GM12878 (cell line): ENCODE results near the gene CEBPG. TPM values are rescaled to one million over a fixed set of nuclear protein-coding genes. Genes with fewer than 3 reads are reported as not detected.

ENCODE experiments used
- ATAC-seq: fragments of 200-7000 bp; cut with Tn5 transposase; 3 replicates; pipeline ENCODE4 v1.9.1; 2020; ENCODE audit warnings: mild to moderate bottlenecking, moderate library complexity
- BruUV-seq: library from RNA; stranded (reverse); fragments of 400-500 nt; replicated peaks from 2 replicates; lab custom pipeline; 2021; lab: Mats Ljungman, UMichigan
- CTCF ChIA-PET: fragments of 300-600 bp; sonication (Branson Sonifier 250); formaldehyde crosslinking; extraction: SDS; loops from one replicate; lab custom pipeline; 2021; ENCODE audit warnings: inconsistent platforms; lab: Yijun Ruan, JAX
- POLR2A ChIA-PET: fragments of 350-600 bp; formaldehyde crosslinking; extraction: SDS; loops from one replicate; lab custom pipeline; 2021; ENCODE audit warnings: inconsistent platforms; lab: Charles Lee
- RAD21 ChIA-PET: fragments of 300-600 bp; sonication (Branson Sonifier 250); formaldehyde crosslinking; loops from one replicate; lab custom pipeline; 2023; ENCODE audit warnings: antibody characterized with exemption; ENCODE audit not compliant: unreplicated experiment; lab: Charles Lee
- SMC1A ChIA-PET: fragments of 300-600 bp; sonication (Branson Sonifier 250); formaldehyde crosslinking; loops from one replicate; lab custom pipeline; 2023; ENCODE audit not compliant: unreplicated experiment, uncharacterized antibody; lab: Charles Lee
- DNase-seq: peaks from one replicate; pipeline ENCODE4 v3.0.0-alpha.2; 2011; ENCODE audit warnings: low read depth, low spot score
- FAIRE-seq: peaks from 3 replicates; lab custom pipeline; 2011; peaks lifted over from hg19 to GRCh38; lab: Jason Lieb, UNC
- H2AFZ ChIP-seq: 2 replicates; pipeline ENCODE4 v1.6.0; 2011; ENCODE audit warnings: low read depth, low read length, control low read depth; ENCODE audit not compliant: control insufficient read depth
- H3K27ac ChIP-seq: 2 replicates; pipeline ENCODE4 v1.5.1; 2011; ENCODE audit warnings: control low read depth; ENCODE audit not compliant: control insufficient read depth, insufficient read depth
- H3K27me3 ChIP-seq, 2 experiments: replicated peaks in 1 of 2; 2 replicates each; pipeline versions ENCODE4 v1.6.0 to v1.6.1; 2011; ENCODE audit warnings: low read length in 1 of 2; ENCODE audit not compliant: control insufficient read depth in 2 of 2, insufficient read depth in 2 of 2
- H3K36me3 ChIP-seq, 2 experiments: 2 replicates each; pipeline ENCODE4 v1.5.1; 2011; ENCODE audit warnings: low read length in 1 of 2; ENCODE audit not compliant: control insufficient read depth in 2 of 2, insufficient read depth in 2 of 2
- H3K4me1 ChIP-seq: 2 replicates; pipeline ENCODE4 v1.6.1; 2011; ENCODE audit warnings: mild to moderate bottlenecking, low read length, moderate library complexity, mixed read lengths; ENCODE audit not compliant: control insufficient read depth, insufficient read depth
- H3K4me2 ChIP-seq: 2 replicates; pipeline ENCODE4 v1.6.0; 2011; ENCODE audit warnings: control low read depth; ENCODE audit not compliant: control insufficient read depth, insufficient read depth
- H3K4me3 ChIP-seq: fragments of 200-600 bp; sonication (generic); 2 replicates; pipeline ENCODE4 v1.5.1; 2016
- H3K79me2 ChIP-seq: 2 replicates; pipeline ENCODE4 v1.6.0; 2011; ENCODE audit warnings: low read length; ENCODE audit not compliant: control insufficient read depth, insufficient read depth
- H3K9ac ChIP-seq: 2 replicates; pipeline ENCODE4 v1.8.0; 2011; ENCODE audit warnings: low read length, control low read depth, mixed read lengths; ENCODE audit not compliant: control insufficient read depth, insufficient read depth
- H3K9me3 ChIP-seq: replicated peaks from 3 replicates; pipeline ENCODE4 v1.5.1; 2011; ENCODE audit warnings: mild to moderate bottlenecking, low read length; ENCODE audit not compliant: control insufficient read depth, insufficient read depth
- H4K20me1 ChIP-seq: 2 replicates; pipeline ENCODE4 v1.6.0; 2011; ENCODE audit not compliant: control insufficient read depth, insufficient read depth
- CBX5 ChIP-seq: sonication (generic); IDR thresholded peaks from 2 replicates; pipeline ENCODE4 v1.6.1; 2016; ENCODE audit warnings: low read depth, moderate library complexity, mild to moderate bottlenecking, inconsistent platforms
- CREB1 ChIP-seq: IDR thresholded peaks from 2 replicates; pipeline ENCODE4 v1.6.1; 2012; ENCODE audit warnings: low read depth, mild to moderate bottlenecking, inconsistent platforms
- DPF2 ChIP-seq: fragments of 450-650 bp; IDR thresholded peaks from 2 replicates; pipeline ENCODE4 v1.6.1; 2017; ENCODE audit warnings: mild to moderate bottlenecking
- HSF1 ChIP-seq: fragments of 150-350 bp; IDR thresholded peaks from 2 replicates; pipeline ENCODE4 v1.6.1; 2014; ENCODE audit warnings: mild to moderate bottlenecking, low read depth, low read length
- IRF3 ChIP-seq: fragments of 450-650 bp; IDR thresholded peaks from 2 replicates; pipeline ENCODE4 v1.6.1; 2014; ENCODE audit warnings: mild to moderate bottlenecking
- NFYB ChIP-seq: IDR thresholded peaks from 2 replicates; pipeline ENCODE4 v1.6.1; 2011; ENCODE audit warnings: low read depth, mild to moderate bottlenecking, low read length, improper control_type of control experiment, moderate library complexity; ENCODE audit not compliant: insufficient read depth
- PML ChIP-seq: IDR thresholded peaks from 2 replicates; pipeline ENCODE4 v1.6.1; 2012; ENCODE audit warnings: low read length, inconsistent platforms
- RAD51 ChIP-seq: fragments of 450-650 bp; IDR thresholded peaks from 2 replicates; pipeline ENCODE4 v1.6.1; 2016; ENCODE audit warnings: moderate library complexity, mild to moderate bottlenecking, inconsistent platforms
- REST ChIP-seq: IDR thresholded peaks from 2 replicates; pipeline ENCODE4 v1.6.1; 2012; ENCODE audit warnings: mild to moderate bottlenecking, low read depth, low read length
- SIN3A ChIP-seq: IDR thresholded peaks from 2 replicates; pipeline ENCODE4 v1.6.1; 2012; ENCODE audit warnings: low read depth, low read length, improper control_type of control experiment
- SRF ChIP-seq, 2 experiments: IDR thresholded peaks; 2 replicates each; pipeline ENCODE4 v1.6.1; 2011; ENCODE audit warnings: low read depth in 2 of 2, low read length in 2 of 2, mild to moderate bottlenecking in 1 of 2, moderate library complexity in 1 of 2
- TCF12 ChIP-seq: IDR thresholded peaks from 2 replicates; pipeline ENCODE4 v1.6.1; 2011; ENCODE audit warnings: low read depth, mild to moderate bottlenecking, low read length
- USF2 ChIP-seq: IDR thresholded peaks from 2 replicates; pipeline ENCODE4 v1.6.1; 2011; ENCODE audit warnings: low read depth, low read length, improper control_type of control experiment, borderline replicate concordance
- ZSCAN29 ChIP-seq: fragments of 450-650 bp; IDR thresholded peaks from 2 replicates; pipeline ENCODE4 v1.6.1; 2017; ENCODE audit warnings: mild to moderate bottlenecking, moderate library complexity
- WGBS: methylation state at CpG from one replicate; pipeline ENCODE4 v1.1.6; 2016; ENCODE audit warnings: low lambda C conversion rate; ENCODE audit not compliant: insufficient replicate concordance, insufficient coverage; ENCODE audit errors: missing lambda C conversion rate; 5-methylcytosine and 5-hydroxymethylcytosine counted together
- in situ Hi-C: fragments of 300-500 bp; cut with MboI; formaldehyde crosslinking; loops from 9 replicates; pipeline ENCODE4 v1.14.3; 2018; ENCODE audit warnings: mixed read lengths
- intact Hi-C: fragments of 100-400 bp; cut with micrococcal nuclease; formaldehyde crosslinking; loops from one replicate; pipeline ENCODE4 v1.14.2; 2022; ENCODE audit not compliant: unreplicated experiment
- polyA plus RNA-seq, 11 experiments: library from polyadenylated mRNA; depleted of rRNA in 4 of 11; unstranded in 6 of 11; stranded (reverse) in 5 of 11; fragments of >200 nt; fragmentation: Nextera tagmentation in 4 of 11; fragmentation: Illumina TruSeq in 1 of 11; extraction: Ambion mirVana in 4 of 11; extraction: Trizol in 1 of 11; gene quantifications; 1 replicate in 1 of 11; 2 replicates in 10 of 11; pipeline versions ENCODE4 v1.2.1 to v1.2.3, GENCODE V29; 2011 to 2016; ENCODE audit warnings: inconsistent platforms in 2 of 11, missing spikeins in 2 of 11, low read depth in 1 of 11
- total RNA-seq, 4 experiments: library from RNA; depleted of rRNA in 3 of 4; stranded (reverse); fragments of >200 nt in 3 of 4; fragmentation: Illumina TruSeq in 1 of 4; extraction: Trizol in 1 of 4; gene quantifications; 2 replicates each; pipeline versions ENCODE4 v1.2.1 to v1.2.3, GENCODE V29; 2013 to 2021

CEBPG gene
- total and polyA plus RNA-seq, 10 of the 15 experiments (the other 5 are each of a cell fraction or from before 2014, with no cell fraction given), result 5.2 to 22.4 (median 20.0) TPM

GRCh38 chr19:33350538-33351309 is 22.8 kb upstream of the CEBPG start:
- no peak overlapping the region for H3K9ac ChIP-seq
- H3K79me2 ChIP-seq, result no peaks in the 10 kb centered on the region
- H3K4me1 ChIP-seq, result no peaks in the 10 kb centered on the region
- H3K4me3 ChIP-seq, result no peak overlapping the region
- ChIA-PET RAD21 (no interaction called here), CTCF (interaction anchor here (0.7 kb wide), 1 partner anchor 60 kb away, joined by 3 read pairs; no protein-coding TSS in a partner anchor), POLR2A (no interaction called here), SMC1A (interaction anchor here (1.0 kb wide), 1 partner anchor 31 kb away, joined by 5 read pairs; no protein-coding TSS in a partner anchor)
- H3K9me3 ChIP-seq, result no peaks in the 10 kb centered on the region
- no peak overlapping the region for H3K4me2 ChIP-seq
- DNase-seq (no peak), ATAC-seq (no peak), FAIRE-seq (no peak)
- WGBS, result 52% methylated on average over 12 of the region's 12 CpGs
- H4K20me1 ChIP-seq, result no peaks in the 10 kb centered on the region
- in situ Hi-C loops (no loop called here), intact Hi-C loops (no loop called here)
- no TSS peak for BruUV-seq
- no peaks in the 10 kb centered on the region for H3K27me3 ChIP-seq
- H3K27ac ChIP-seq, result no peak overlapping the region
- no peak overlapping the region for H2AFZ ChIP-seq
- TF ChIP-seq NFYB, result no peak
- no peak for TF ChIP-seq TCF12
- TF ChIP-seq CREB1, result no peak
- TF ChIP-seq IRF3, result no peak
- TF ChIP-seq DPF2, result no peak
- TF ChIP-seq CBX5, result no peak
- no peak for TF ChIP-seq REST
- no peak for TF ChIP-seq SRF (IDR thresholded peaks at IDR 0.05; ENCODE audit: low read depth in 2 of 2, low read length in 2 of 2)
- TF ChIP-seq PML, result no peak
- no peak for TF ChIP-seq HSF1
- no peak for TF ChIP-seq USF2
- TF ChIP-seq ZSCAN29, result no peak
- no peak for TF ChIP-seq SIN3A
- TF ChIP-seq RAD51, result no peak
- H3K36me3 ChIP-seq, result no peaks in the 10 kb centered on the region
